CD4-positive, alpha-beta T cell treated with Interleukin-21 for 1 hour (primary cell): Measurements from ENCODE around the gene KCNQ5.

Experiments used
- DNase-seq: peaks from one replicate; pipeline ENCODE4 v3.0.0-alpha.2; 2020

Gene KCNQ5

DNA sequence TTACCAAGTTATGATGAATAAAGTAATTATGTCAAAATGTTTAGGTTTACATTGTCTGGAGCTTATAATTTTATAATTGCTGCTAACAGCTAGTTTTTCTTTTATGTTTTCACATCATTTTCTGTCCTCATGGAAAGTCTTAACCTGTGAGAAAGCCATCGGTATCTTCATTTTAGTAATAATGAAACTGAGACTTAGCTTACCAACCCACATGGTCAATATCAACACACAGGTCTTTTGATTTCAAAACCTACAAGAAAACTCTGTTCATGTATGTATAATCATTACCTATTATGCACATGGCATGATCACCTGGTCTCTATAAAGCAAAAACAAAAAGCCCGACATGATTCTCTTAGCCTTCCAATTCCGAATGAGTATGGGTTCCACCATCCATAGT lies 61.9 kb downstream of the KCNQ5 start:
- no peak for DNase-seq

- no peak for DNase-seq
Measured at GRCh38 chr6:72689107-72689954, 67.5 kb downstream of the KCNQ5 start.

DNA sequence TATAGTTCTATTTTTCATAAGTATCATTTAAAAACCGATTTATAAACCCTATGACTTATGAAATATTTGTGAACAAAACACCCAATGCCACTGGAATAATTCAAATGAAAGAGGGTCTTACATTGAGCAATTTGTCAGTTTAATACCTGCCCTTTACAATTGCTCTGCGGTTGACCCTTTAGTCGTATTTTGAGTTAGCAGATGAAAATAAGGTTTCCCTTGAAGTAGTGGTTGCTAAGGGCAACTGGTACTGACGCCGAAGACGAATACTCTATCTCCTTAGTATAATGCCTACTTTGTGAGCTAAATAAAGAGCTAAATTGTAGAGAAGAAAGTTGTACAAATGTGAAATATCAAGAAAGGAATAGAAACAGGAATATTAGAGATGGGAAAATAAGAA lies 69.4 kb downstream of the KCNQ5 start:
- DNase-seq, result no peak

DNA sequence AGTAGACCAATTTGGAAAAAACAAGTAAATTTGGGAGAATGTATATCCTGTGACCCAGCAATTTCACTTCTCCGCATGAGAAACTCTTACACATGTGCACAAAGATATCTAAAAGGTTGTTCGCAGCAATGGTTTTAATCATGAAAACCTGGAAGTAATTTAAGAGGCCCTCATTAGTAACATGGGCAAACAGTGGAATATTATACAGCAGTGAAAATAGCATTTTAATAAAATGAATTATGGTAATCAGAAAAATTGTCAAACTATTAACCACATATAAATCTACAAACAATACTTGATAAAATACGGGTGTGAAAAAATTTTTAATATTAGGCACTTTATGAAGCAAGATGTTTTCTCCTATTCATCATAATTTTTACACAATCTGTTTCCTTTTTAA lies 74.2 kb downstream of the KCNQ5 start:
- DNase-seq, result no peak

DNA sequence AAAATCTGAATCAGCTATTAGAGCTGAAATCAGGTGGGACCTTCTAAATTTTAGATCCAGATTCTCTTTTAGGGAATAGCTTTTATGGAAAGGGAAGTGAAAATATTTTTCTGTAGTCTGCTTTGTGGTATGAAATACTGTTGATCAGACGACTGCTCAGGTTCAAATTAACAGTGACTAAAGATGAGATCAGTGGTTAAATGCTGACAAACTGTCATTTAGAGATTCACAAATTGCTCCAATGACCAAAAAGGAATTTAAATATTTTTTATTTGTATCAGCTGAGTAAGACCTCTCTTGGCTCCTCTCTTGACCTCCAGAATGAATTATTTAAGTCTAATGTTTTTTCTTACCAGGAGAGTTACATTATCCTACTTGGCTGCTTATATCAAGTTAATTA lies 77.3 kb downstream of the KCNQ5 start:
- no peak for DNase-seq

GRCh38 chr6:72702421-72702820 lies 80.6 kb downstream of the KCNQ5 start:
- no peak for DNase-seq

DNA sequence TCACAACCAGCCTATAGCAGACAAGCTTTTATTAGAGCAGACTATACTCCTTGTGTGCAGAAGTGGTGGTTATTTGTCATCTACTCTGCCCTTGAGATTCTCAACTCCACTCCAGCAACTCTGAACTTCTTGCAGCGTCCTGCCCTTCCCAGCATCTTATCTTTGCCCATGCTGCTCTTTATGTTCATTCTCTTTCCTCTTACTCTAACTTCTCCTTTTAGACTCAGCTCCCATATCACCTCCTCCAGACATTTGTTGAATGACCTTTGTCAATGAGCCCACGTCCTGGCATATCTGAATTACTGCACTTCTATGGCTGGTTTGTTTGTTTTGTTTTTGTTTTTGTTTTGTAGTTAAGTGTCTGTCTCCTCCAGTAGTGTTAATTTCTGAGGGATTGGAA lies 81.2 kb downstream of the KCNQ5 start:
- DNase-seq, result no peak

- DNase-seq, result no peak
Measured at GRCh38 chr6:72704979-72705378, 83.1 kb downstream of the KCNQ5 start.

- no peak for DNase-seq
Measured at GRCh38 chr6:72709431-72709830, 87.6 kb downstream of the KCNQ5 start.

DNA sequence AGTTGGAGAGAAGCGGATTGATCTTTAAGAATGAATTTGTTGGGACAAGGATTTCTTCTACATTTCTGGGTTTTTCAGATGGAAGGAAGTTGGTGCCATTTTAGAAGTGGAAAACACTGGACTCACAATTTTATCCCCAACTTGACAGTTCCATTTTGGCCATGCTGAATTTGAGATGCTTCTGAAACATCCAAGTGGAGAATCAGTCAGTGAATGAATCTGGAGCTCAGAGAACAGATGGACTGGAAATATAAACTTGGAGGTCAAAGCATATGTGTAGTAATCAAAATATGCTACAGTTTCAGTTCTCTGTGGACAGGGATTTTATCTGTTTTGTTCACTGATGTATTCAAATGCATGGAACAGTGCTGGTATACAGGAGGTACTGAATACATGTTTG lies 89.9 kb downstream of the KCNQ5 start:
- DNase-seq, result no peak

DNA sequence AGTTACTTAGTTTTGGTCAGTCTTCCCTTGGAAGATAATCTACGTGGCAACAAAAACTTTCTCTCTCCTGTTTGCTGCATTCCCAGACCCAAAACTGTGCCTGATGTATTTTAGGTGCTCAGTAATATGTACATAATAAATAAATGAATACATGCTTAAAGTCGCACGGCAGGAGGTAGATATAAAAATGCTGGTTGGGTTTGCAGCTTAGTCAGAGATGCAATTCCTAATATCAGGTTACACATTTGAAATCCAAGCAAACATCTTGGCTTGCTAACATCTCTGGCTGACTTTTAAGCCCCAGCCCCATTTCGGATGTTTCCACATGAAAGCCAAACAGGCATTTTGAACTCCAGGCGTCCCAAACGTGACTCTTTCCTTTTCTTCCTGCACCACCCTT lies 91.0 kb downstream of the KCNQ5 start:
- no peak for DNase-seq

GRCh38 chr6:72715119-72715518 lies 93.3 kb downstream of the KCNQ5 start:
- DNase-seq, result no peak

GRCh38 chr6:72716916-72717315 lies 95.1 kb downstream of the KCNQ5 start:
- no peak for DNase-seq

DNA sequence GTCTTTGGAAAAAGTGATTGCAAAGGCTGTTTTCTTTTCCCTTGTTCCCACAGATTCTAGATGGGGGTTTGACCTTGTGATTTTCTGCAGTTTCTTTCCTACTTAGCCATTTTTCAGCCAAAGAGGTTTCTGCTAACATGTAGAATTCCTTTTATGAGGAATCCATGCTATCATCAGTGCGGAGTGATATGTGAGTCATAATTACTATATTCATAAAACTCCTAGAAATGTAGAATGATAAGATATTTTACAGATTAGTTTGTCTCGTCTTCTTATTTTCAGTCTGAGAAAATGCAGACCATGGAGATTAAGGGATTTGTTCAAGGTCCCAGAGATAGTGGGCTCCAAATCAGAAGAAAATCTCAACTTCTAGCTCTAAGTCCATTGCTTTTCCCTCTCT lies 98.6 kb downstream of the KCNQ5 start:
- no peak for DNase-seq

GRCh38 chr6:72721346-72721745 lies 99.5 kb downstream of the KCNQ5 start:
- DNase-seq, result no peak

GRCh38 chr6:72724545-72724944 lies 102.7 kb downstream of the KCNQ5 start:
- no peak for DNase-seq

GRCh38 chr6:72728706-72729343 lies 107.0 kb downstream of the KCNQ5 start:
- DNase-seq, result no peak

DNA sequence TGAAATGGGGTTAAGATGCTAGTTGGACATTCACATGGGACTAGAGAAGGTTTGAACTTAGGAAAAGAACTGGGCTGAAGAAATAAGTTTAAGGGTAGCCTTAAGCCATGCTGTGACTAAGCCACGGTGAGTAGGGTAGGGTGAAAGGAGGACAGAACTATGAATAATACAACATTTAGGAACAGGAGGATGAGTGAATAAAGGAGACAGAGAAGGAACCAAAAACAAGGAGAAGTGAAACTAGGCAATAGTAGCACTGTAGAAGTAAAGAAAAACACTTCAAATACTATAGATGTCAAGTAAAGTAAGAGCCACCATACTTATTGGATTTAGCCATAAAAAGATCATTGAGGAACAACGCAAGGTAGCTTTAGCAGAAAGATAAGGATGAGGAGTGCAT lies 111.2 kb downstream of the KCNQ5 start:
- no peak for DNase-seq

GRCh38 chr6:72738091-72738490 lies 116.2 kb downstream of the KCNQ5 start:
- DNase-seq, result no peak

DNA sequence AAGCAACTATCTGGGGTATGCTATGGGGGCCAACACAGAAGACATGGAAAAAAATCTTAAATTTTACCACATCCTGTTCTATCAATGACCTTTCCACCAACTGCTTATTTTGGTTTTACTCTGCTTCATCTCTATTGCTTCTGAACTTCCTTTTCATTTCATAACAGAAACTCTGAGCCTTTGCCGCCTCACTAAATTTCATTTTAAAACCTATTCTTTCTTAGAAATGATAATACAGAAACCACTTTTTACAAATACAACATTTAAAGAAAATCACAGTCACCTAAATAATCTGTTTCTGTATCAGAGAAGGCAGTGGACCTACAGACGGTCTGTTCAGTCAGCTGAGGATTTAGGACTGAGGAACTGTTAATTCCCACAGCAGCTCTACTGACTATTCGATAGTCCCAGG lies 117.5 kb downstream of the KCNQ5 start:
- no peak for DNase-seq

- no peak for DNase-seq
Measured at GRCh38 chr6:72740135-72740534, 118.3 kb downstream of the KCNQ5 start.

GRCh38 chr6:72741083-72741482 lies 119.2 kb downstream of the KCNQ5 start:
- no peak for DNase-seq

- DNase-seq, result no peak
Measured at GRCh38 chr6:72742001-72742673, 120.3 kb downstream of the KCNQ5 start.

GRCh38 chr6:72746276-72746675 lies 124.4 kb downstream of the KCNQ5 start:
- DNase-seq, result no peak
